Suppressor macrophage treated with lipopolysaccharide for 4 hours (primary cell): ENCODE data around the gene JAML.

ENCODE experiments used
- DNase-seq: peaks from one replicate; pipeline ENCODE4 v3.0.0-alpha.2; 2020

The JAML gene

GRCh38 chr11:118239509-118240205 is 14.8 kb upstream of the JAML start:
- DNase-seq, result peak; percentile 63

DNA sequence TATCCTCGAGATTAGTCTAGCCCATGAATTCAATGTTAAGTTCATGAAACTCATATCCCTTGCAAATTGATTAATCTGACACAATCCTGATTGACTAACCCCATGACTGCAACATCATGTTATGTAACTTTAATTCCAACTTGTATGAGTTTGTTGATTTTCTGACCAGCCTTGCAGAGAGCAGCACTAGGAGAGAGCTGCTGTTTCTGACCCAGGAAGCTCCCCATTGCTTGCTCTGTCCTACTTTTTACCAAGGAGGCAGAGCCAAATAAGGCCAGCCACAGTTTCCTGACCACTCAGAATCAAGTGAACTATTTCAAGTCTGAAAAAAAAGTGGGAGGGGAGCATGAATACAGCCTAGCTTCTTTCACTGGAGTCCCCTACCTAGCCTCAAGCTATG is 14.1 kb upstream of the JAML start:
- no peak for DNase-seq

- no peak for DNase-seq
These were observed 13.6 kb upstream of the JAML start for GRCh38 chr11:118238421-118238820.

DNA sequence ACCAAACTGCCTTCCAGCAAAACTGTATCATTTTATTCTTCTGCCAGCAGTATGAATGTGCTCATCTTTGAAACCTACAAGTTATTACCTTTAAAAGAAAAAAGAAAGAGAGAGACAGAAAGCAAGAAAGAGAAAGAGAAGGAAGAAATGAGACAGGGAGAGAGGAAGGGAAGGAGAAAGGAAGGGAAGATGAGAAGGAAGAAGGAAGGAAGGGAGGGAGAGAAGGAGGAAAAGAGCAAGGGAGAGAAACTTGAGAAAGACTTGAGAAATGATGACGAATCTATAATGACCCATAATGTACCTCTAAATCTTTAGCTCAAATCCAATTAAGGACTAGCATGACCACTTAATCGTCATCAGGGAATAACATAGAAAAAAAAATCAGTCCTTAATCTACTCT is 11.4 kb upstream of the JAML start:
- no peak for DNase-seq

DNA sequence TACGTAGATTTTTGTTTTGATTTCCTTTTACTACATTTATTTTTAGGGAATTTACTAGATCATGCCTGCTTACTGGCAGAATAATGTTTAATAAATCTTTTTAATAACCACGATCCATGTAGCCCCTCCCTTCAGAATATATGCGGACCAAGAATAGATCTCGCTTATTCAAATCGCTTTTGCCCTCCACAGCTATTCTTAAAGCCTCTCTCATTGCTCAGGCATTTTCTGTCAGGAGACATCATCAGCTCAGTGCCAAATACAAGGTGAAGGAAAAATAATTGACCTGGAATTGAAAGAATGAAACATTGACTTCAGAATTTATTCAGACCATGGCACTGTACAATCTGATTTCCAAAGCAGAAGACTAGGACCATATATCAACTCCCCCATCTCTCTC is 10.0 kb upstream of the JAML start:
- DNase-seq, result no peak

DNA sequence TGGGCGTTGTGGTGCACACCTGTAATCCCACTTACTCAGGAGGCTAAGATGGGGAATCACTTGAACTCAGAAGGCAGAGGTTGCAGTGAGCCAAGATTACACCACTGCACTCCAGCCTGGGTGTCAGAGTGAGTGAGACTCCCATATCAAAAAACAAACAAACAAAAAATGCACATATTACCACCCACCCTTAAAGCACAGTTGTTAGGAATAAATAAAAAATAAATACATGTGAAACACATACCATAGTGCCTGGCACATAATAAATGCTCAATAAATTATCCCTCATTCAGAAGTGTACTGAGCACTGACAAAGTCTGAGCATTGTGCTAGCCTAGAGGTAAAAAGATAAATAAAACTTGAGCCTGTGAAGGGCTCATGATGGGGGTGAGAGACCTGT is 9.0 kb upstream of the JAML start:
- DNase-seq, result no peak

- DNase-seq, result no peak
These were observed 8.6 kb upstream of the JAML start for GRCh38 chr11:118233377-118233776.

- DNase-seq, result no peak
These were observed 7.8 kb upstream of the JAML start for GRCh38 chr11:118232659-118233058.

DNA sequence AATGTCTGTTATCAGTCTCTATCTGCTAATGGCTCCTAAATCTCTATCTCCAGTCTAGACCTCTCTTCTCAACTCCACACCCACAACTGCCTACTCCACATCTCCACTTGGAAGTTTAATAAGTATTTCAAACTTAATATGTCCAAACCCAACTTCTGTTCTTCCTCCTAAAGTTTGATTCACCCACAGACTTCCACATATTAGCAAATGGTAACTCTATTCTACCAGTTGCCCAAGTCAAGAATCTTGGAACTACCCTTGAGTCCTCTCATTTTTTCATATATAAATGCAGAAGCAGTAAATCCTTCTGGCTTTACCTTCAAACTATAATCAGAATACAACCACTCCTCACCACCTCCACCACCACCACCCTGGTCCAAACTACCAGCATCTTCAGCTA is 6.7 kb upstream of the JAML start:
- DNase-seq, result no peak

DNA sequence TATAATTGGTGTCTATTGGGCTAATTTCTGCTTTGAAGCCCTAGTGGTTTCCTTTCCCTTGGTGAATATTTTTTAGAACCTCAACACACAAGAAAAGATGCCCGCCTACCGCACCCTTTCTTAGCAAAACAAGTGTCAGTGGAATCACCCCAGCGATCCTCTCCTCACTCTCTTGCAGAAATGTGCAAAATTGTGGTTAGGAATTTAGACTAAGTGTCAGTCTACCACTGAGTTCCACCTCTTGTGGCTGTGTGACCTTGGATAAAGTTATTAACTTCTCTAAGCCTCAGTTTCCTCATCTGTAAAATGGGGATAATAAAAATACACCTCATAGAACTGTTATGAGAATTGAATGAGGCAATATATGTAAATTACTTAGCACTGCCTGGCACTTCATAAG is 5.3 kb upstream of the JAML start:
- no peak for DNase-seq

DNA sequence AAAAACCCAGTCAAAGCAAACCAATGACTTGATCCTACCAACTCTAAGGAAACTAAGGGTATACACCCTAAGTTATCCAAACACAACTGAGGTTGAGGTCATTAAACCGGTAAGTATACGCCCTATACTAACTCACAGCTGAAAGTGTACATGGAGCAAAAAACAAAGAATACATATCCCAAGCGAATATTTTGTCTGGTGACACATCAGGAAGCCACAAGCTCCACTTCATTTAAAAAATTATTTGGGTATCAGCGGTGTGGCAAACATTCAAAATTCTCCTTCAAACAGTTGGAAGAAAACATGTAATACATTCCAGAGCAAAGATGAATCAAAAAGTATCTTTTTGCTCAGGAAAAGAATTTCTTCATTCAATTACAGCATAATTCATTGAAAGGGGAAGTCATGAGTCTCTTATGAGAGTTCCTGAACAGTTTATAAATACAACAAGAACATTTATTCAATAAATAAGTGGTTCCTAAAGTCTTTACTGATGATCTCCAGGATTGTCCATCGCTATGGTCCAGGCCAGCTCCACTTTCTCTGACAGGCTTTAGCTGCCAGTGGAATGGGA is 4.5 kb upstream of the JAML start:
- peak; percentile 64 for DNase-seq

GRCh38 chr11:118227865-118228785 is 3.3 kb upstream of the JAML start:
- peak; percentile 82 for DNase-seq

DNA sequence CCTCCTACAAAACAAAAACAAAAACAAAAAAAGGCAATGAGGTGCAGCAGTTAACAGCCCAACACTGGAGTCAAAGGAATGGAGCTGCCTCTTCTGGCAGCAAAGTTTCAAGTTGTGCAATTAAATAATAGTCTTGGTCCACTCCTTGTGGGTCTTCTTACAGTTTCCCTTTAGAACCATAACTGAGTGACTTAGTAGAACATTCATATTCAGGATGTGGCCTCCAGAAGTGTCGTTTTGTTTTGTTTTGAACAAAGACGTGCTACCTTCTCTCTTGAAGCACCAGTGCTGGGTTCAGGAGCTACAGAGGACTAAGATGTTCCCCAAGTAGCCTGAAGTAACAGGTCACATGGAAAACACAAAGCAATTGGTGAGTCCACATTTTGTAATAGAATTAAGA is 2.0 kb upstream of the JAML start:
- DNase-seq, result peak; percentile 56

- peak; percentile 69 for DNase-seq
These were observed 1.5 kb upstream of the JAML start for GRCh38 chr11:118226296-118226695.

GRCh38 chr11:118223992-118224391 is 819 bp downstream of the JAML start:
- no peak for DNase-seq

- no peak for DNase-seq
These were observed 1.2 kb downstream of the JAML start for GRCh38 chr11:118223570-118223969.

DNA sequence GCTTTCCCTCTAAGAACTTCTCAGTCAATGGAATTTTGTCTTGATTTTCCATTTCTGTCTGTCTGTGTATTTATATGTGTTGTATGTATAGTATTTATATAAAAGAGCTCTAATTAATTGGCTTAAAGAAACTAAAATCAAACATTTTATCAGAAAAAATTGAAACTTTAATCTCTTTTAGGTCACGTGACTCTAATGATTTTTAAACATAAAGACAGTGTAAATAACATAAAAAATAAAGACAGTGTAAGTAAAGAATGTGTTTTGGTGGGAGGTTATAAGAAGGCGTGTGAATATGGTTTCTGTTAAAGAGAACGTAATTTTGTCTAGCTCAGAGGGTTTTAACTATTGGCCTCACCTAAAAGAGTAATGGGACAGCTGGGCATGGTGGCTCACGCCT is 2.4 kb downstream of the JAML start:
- no peak for DNase-seq

DNA sequence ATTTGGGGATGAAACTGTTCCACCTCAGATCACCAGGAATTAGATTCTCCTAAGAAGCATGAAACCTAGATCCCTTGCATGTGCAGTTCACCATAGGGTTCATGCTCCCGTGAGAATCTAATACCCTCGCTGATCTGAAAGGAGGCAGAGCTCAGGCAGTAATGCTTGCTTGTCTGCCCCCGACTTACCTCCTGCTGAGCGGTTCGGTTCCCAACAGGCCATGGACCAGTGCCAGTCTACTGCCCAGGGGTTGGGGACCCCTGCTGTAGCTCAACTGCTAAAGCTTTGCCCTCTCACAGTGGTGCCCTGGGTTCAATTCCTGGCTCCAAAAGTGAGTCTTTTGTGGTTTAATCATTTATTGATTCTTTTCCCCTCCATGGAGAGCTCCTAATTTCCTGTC is 3.4 kb downstream of the JAML start:
- DNase-seq, result no peak

- DNase-seq, result peak; percentile 67
These were observed 5.1 kb downstream of the JAML start for GRCh38 chr11:118219732-118220131.

DNA sequence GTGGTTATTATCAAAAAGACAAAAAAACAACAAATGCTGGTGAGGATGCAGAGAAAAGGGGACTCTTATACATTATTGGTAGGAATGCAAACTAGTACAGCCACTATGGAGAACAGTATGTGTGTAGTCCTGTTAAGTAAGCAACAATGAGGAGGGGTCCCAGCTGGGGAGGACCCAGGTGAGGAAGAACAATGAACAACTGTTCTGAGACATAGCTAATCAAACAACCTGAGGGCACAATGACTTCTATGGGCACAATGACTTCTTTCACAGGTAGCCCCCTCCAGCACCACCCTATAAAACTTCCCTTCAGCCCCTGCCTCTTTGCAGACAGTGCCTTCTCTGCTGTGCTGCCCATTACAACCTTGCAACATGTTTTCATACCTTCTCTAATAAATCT is 5.6 kb downstream of the JAML start:
- DNase-seq, result no peak

GRCh38 chr11:118217575-118217974 is 7.2 kb downstream of the JAML start:
- DNase-seq, result no peak

DNA sequence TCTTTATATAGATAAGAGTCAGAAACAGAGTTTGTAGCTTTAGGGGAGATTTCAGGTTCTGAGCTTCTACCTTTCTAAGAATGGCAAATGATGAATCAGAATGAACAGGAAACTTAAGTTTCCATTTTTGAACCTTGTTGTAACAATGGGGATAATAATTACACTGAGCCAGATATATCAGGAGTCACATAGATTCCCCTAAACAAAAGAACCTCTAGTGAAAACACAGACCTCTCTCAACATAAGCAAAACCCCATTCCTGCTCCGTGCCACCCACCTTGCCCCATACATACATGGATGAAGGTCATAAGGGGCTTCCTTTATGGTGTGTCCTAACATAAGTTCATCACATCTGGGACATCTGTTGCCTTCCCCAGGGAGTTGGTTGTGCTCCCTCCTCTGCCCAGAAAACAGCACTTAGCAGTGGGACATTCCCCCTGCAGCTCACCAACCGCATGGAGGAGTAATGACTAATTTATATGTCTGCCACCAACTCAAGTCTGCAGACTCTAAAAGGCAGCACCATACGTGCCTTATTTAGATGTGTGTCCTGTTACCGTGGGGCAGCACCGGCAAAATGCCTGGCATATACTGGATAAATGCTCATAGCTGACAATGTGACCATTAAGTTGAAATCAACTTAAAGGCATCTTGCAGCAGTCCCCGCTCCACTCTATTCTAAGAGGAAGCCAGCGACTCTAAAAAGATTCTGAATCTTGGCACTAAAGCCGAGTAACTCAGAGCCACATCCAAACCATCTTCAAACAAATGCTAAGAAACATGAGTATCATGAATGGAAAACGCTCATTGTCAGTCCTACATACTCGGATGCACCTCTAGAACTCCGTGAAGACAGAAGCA is 8.0 kb downstream of the JAML start:
- DNase-seq, result peak; percentile 62

GRCh38 chr11:118215765-118216164 is 9.0 kb downstream of the JAML start:
- DNase-seq, result no peak
